GM21423 (cell line): ENCODE measurements around the gene GJA3.
A peak's percentile ranks its signal among the peaks of the same experiment; 100 is the strongest.

ENCODE experiments used
- ATAC-seq: cut with Tn5 transposase; IDR thresholded peaks from one replicate; pipeline ENCODE4 v1.9.1; 2021; ENCODE audit warnings: mild to moderate bottlenecking, moderate library complexity; ENCODE audit not compliant: unreplicated experiment

GJA3 gene

GRCh38 chr13:20130012-20130411 is 30.8 kb downstream of the GJA3 start:
- no peak for ATAC-seq

DNA sequence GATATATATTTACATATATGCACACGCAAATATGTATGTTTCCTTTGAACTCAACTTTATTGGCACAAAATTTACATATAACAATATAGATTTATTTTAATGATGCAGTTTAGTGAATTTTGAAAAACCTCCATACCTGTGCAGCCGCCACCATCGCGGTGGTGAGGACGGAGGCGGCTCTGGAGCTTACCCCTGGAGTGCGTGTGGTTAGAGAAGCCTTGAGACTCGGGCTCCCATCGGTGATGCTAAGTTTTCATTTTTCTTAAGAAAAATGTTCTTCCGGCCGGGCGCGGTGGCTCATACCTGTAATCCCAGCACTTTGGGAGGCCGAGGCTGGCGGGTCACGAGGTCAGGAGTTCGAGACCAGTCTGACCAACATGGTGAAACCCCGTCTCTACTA is 31.8 kb downstream of the GJA3 start:
- ATAC-seq: no peak

DNA sequence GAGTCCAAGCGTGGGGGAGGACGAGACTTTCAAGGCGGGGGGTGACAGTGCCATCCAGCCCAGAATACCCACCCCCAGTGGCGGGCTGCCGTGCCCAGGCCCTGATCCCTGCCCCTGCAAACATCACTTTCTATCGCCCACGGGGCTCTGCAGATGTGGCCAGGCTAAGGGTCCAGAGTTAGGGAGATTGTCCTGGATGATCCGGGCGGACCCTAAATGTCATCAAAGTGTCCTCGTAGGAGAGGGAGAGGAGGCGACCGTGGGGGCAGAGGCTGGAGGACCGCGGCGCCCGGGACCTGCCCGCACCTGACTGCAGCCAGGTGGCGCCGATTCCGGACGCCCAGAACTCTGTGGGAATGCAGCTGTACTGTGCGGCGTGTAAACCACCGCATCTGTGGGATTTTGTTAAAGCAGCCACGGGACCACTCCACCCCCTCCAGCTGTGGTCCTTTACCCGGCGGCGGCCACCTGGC is 32.4 kb downstream of the GJA3 start:
- no peak for ATAC-seq

GRCh38 chr13:20127562-20128458 is 33.0 kb downstream of the GJA3 start:
- peak; percentile 78 for ATAC-seq

GRCh38 chr13:20127262-20127561 is 33.6 kb downstream of the GJA3 start:
- ATAC-seq: peak; percentile 4

DNA sequence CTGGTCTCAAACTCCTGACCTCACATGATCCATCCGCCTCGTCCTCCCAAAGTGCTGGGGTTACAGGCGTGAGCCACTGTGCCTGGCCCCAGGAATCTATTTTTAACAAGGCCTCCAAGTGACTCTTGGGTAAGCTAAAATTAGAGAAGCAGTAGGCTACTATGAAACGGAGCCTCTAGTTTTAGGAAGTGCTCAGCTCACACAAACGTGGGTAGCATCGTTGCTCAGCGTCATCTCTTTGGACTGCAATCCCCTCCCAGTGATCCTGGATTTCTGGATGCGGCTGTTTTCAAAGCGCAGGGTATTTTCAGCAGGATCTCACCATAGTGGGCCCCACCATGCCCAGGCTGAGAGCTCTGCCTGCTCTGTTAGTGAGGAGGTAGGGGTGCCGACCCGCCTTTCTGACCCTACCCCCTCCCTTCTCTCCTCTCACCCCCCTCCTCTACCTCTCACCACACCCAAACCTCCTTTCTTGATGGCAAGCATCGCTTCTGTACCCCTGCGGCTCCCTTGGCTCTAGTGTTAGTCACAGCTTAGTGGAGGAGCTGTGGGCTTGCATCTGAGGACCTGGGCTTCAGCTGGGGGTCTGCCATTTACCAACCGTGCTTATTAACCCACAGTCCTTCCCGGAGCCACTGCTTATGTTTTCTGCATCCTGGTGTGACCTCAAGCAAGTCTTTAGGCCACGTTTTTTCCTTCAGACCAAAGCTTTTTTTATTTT is 34.2 kb downstream of the GJA3 start:
- ATAC-seq: no peak

DNA sequence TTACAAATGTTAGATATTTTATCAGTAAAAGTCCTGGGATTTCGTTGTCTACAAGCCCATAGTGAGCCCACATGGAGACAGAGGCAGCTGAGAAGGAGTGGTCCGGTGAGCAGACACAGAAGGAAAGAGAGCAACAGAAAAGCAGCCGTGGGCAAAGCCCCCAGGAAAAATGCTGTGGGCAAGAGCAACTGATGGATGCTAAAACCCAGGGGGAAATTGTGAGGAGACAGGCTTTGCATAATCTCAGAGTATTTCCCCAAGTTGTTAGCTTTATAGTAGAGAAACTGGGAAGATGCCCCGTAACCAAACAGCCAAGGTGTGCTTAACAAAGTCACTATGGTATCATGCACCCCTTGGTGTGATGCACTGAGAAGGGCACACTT is 35.1 kb downstream of the GJA3 start:
- ATAC-seq: no peak

GRCh38 chr13:20125129-20125782 is 35.6 kb downstream of the GJA3 start:
- no peak for ATAC-seq

- no peak for ATAC-seq
Measured at GRCh38 chr13:20124303-20124702, 36.5 kb downstream of the GJA3 start.

GRCh38 chr13:20121159-20121525 is 39.7 kb downstream of the GJA3 start:
- ATAC-seq: no peak

- no peak for ATAC-seq
Measured at GRCh38 chr13:20119960-20120359, 40.9 kb downstream of the GJA3 start.

DNA sequence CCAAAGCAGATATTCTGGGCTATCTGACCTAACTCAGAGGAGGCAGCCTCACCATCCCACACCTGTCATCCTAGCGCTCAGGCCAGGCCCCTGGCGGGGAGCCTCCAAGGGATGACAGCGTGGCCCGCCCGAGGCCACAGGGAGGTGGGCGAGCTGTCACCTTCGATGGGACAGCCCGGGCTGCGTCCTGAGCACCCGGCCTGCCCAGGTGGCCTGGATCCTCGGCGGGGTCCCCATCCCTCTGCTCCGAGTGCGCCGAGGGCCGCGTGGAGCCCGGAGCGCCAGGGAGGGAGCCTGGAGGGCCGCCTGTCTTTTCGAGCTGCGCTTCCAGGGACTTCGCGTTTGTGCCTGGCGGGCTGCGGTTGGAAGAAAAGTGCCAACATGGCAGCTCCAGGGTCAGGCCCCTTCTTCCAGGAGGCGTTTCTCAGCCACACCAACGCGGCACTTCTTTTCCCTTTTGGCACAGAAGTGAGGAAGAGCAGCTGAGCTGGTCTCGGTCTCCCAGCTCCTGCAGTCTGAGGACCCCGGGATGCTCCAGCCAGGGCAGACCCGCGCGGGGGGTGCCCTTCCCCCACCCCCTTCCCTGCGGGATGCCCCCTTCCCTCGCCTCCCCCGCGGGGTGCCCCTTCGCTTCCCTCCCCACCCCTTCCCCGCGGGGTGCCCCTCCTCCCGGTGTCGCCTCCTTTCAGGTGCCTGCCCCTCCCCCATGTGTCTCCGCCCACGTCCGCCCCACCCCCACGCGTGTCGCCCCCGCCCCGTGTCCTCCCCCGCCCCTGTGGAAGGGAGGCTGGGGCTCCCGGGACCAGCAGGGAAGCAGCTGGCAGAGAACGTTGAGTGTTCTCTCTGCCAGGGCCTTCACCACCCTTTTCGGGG is 42.3 kb downstream of the GJA3 start:
- ATAC-seq: no peak

DNA sequence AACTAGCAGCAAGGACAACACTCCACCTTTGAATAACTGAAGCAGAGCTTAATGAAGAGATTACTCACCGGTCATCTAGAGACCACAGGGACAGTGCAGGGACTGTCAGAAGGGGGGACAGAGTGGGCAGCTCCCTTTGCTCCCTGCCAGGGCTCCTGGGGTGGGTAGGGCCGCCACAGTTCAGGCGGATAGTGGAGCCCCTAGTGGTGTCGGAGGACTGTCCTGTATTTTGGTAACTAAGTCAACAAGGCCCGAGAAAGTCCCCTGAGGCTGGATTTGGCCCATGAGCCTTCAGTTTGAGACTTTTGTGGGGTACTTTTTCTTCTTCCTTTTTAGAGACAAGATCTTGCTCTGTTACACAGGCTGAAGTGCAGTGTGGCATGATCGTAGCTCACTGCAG is 44.6 kb downstream of the GJA3 start:
- ATAC-seq: no peak

- no peak for ATAC-seq
Measured at GRCh38 chr13:20114066-20114610, 46.7 kb downstream of the GJA3 start.

- ATAC-seq: no peak
Measured at GRCh38 chr13:20109037-20109436, 51.8 kb downstream of the GJA3 start.

DNA sequence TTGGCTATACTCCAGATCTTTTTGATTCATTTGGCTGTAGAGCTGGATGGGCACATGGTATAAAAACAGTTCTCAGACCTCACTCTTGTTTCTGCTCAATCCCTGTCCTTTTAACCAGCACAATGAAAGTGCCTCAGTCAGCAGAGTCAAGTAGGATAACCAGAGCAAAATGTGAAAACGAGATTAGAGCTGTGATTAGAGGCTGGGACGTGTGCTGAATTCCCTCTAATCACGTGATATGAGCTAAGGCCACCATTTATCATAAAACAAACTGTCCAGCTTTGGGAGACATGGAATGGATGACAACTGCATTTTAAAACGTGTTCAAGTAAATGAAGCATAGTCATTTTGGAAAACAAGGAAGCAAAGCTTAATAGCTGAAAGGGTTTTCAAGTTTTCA is 54.1 kb downstream of the GJA3 start:
- no peak for ATAC-seq

DNA sequence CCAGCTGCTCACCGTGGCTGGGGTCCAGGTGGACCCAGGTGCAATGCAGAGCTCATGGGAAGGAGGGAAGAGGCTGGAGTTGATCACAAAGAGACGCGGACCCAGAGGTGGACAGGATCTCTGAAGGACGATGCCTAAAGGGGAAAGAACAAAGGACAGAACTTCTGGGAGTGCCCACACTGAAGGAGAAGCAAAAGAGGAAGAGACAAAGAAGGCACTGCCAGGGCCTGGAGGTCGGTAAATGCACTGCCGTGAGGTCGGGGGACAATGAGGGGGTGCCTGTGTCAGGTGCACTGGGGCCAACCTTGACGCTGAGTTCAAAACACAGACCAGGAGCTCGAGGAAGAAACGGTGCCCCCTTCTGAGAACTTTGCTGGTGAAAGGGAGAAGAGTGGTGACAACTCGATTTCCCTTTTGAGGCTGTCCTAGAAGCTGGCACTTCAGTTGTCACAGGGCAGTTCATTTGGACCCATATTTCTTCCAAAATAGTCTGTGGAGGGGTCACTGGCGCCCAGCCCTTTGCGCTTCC is 55.6 kb downstream of the GJA3 start:
- no peak for ATAC-seq

GRCh38 chr13:20102525-20103180 is 58.2 kb downstream of the GJA3 start:
- no peak for ATAC-seq

DNA sequence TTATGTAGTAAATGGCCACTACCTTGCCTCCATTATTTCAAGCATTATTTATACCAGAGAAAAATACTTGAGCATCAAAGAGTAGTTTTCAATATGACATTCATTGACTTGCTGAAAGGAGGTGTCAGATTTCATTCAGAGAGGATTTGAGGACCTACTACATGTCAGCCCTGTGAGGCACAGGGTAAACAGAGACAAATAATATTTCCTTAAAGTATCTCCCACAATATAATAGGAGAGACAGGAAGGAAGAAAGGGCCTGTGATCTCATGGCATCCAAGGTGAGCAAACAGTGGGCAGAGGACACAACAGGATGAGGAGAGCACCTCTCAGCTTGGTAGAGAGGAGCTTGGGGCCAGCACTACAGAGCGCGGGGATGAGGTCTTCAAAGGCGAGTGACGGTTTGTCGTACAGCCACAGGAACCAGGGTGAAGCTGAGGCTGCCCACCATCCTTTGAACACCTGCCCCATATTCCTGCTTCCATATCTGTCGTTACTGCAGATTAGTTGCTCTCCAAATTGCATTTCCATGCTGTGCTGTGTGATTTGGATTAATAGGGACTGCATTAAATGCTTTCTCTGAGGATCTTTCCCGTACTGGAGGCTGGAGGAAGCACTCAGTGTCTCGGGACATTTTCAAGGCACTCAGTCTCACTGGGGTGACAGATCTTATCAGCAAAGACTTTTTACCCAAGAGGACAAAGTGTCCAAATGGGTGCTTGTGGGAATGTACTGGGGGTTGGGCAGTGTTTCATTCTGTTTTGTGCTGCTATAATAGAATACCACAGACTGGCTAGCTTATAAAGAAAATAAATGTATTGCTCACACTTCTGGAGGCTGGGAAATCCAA is 59.2 kb downstream of the GJA3 start:
- ATAC-seq: no peak
